Activated T-cell treated with anti-CD3 and anti-CD28 coated beads, Interleukin-2, amount 50 U/mL, for 4 hours (primary cell): ENCODE results near the gene SLC25A51. TPM values are rescaled to one million over a fixed set of nuclear protein-coding genes. Genes with fewer than 3 reads are reported as not detected.
"Not testable (repeated sequence)": the region's sequence is repeated elsewhere in the genome, so short reads cannot be mapped to it uniquely, and the experiment has no call there.

Experiments
- ATAC-seq, 2 donors: fragments of 200-7000 bp; cut with Tn5 transposase; one replicate each; pipeline ENCODE4 v1.10.0; 2021
- DNase-seq: peaks from one replicate; pipeline ENCODE4 v3.0.0-alpha.2; 2020
- H3K27me3 Mint-ChIP-seq: one replicate; pipeline ENCODE4 v1.8.0; 2021; ENCODE audit warnings: low read depth, mixed read lengths
- H3K36me3 Mint-ChIP-seq: one replicate; pipeline ENCODE4 v1.8.0; 2022; ENCODE audit warnings: mixed read lengths; ENCODE audit not compliant: insufficient read depth
- H3K4me1 Mint-ChIP-seq: one replicate; pipeline ENCODE4 v1.8.0; 2021; ENCODE audit warnings: low read depth, mixed read lengths
- H3K4me3 Mint-ChIP-seq: one replicate; pipeline ENCODE4 v1.8.0; 2021; ENCODE audit warnings: mild to moderate bottlenecking, moderate library complexity, mixed read lengths
- H3K9me3 Mint-ChIP-seq: one replicate; pipeline ENCODE4 v1.8.0; 2021; ENCODE audit warnings: mixed read lengths
- total RNA-seq, 3 donors: library from RNA; stranded (reverse); gene quantifications; one replicate each; pipeline ENCODE4 v1.2.1, GENCODE V29; 2021

The SLC25A51 gene
- total RNA-seq, 3 donors from 2014 or later, result 36.7 to 38.1 (median 37.7) TPM

DNA sequence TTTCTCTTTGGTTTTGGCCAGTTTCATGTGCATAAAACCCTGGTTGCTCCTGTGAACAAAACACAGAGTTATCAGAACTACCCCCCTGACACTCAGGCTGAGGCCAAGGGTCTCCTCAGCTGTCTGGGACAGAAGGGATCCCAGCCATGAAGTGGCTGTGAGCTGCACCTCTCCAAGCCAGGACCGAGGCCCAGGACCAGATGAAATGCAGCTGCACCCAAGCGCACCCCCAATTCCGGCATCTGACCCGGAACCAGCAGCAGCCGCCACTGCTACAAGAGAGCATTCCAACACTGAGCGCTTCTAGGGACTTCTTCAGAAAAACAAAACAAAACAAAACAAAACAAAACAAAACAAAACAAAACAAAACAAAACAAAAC, 16.0 kb upstream of the SLC25A51 start:
- H3K4me1 Mint-ChIP-seq, result no peaks in the 10 kb centered on the region
- H3K36me3 Mint-ChIP-seq, result no peaks in the 10 kb centered on the region
- DNase-seq, result no peak
- no peaks in the 10 kb centered on the region for H3K9me3 Mint-ChIP-seq
- ATAC-seq, result no peak
- H3K27me3 Mint-ChIP-seq, result no peaks in the 10 kb centered on the region
- H3K4me3 Mint-ChIP-seq, result no peak overlapping the region

DNA sequence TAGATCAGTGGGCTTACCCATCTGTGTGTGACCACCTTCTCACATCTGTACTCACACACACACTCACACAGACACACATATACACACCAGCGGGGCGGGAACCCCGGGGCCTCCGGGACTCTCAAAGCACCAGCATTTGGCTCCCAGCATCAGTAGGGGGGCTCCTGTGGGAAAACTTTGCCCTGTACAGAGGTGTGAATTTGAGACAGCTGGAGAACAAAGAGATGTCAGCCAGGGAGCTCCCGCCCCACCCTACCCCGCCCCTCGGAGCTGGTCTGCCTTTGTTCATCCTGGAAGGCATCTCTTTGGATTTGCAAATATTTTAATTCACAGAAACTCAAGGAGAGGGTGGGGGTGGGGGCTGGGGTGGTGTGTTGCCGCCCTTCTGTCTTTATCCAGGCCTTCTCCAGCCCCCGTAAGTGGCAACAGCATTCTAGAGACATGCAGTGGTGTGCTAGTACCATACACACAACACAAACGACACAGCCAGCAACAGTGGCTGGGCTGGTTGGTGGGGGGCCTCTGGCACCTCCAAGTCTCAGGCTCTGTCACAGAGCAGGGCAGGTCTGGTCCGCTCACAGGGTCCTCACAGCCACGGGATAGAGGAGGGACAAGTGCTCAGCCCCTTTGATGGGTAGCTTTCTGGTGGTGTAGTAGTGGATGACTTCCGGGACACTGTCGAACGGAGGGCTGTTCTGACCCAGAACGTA, 15.5 kb upstream of the SLC25A51 start:
- no peak for ATAC-seq
- H3K27me3 Mint-ChIP-seq, result no peaks in the 10 kb centered on the region
- H3K4me3 Mint-ChIP-seq, result no peak overlapping the region

DNA sequence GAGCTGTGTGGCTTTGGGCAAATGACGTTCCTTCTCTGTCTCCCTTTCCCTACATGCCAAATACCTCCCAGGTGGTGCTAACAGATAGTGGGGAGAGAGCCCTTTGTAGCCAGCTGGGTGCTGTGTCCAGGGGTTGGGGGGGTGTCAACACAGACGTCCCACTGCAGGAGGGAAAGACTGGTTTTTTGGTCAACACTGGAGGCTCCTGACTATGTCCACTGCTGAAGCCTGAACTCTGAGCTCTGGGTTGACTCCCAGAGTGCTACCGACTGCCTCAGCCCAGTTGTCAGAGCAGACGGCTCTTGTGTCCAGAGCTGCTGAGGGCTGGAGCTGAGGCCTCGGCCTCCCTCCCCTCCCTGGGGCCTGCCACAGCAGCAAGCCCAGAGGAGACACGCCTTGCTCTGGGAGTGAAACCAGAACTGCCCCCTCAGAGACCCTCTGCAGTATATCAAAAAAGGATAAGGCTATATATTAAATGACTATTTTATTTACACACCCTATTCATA, 14.8 kb upstream of the SLC25A51 start:
- no peaks in the 10 kb centered on the region for H3K9me3 Mint-ChIP-seq
- H3K4me3 Mint-ChIP-seq, result no peak overlapping the region
- ATAC-seq, result no peak
- H3K36me3 Mint-ChIP-seq, result no peaks in the 10 kb centered on the region
- DNase-seq, result no peak
- no peaks in the 10 kb centered on the region for H3K4me1 Mint-ChIP-seq
- no peaks in the 10 kb centered on the region for H3K27me3 Mint-ChIP-seq

More for the DNA sequence above, 15.5 kb upstream of the SLC25A51 start:
- Mint-ChIP-seq H3K9me3 (no peaks in the 10 kb centered on the region), H3K4me1 (no peaks in the 10 kb centered on the region), H3K36me3 (no peaks in the 10 kb centered on the region)
- no peak for DNase-seq

DNA sequence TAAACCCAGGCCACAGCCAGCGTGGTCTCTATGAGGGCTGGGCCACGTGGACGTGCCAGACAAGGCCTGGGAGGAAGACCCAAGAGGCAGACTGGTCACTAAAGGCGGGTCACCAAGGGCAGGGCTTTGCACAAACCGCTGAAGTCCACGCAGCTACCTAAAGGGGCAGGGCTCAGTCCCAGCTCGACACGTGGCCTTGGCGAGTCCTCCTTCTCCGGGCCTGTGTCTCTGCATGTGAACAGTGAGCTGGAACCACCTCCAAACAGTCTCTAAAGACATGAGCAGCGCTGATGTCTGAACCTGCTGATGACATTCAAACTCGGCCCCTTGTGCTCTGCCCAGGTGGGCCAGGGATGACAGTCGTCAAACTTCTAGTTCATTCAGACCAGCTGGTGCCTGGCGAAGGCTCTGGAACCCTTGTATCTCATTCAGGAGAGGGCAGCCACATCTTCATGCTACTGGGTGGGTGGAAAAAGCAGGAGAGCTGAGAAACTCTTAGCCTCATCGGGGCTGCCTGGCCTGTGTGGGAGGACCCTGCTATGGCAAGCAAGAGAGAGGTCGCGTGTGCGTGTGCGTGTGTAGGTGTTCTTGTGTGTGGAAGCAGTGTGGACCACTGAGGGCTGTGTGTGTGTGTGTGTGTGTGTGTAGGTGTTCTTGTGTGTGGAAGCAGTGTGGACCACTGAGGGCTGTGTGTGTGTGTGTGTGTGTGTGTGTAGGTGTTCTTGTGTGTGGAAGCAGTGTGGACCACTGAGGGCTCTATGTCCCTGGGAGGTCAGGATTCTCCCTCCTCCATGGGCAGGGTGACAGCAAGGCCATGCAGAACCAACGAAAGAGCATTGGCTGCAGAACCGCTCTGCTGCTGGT, 14.1 kb upstream of the SLC25A51 start:
- H3K36me3 Mint-ChIP-seq, result no peaks in the 10 kb centered on the region
- DNase-seq (no peak), ATAC-seq (no peak)
- H3K4me1 Mint-ChIP-seq, result no peaks in the 10 kb centered on the region
- H3K27me3 Mint-ChIP-seq, result peaks cover 3% of the 10 kb centered on the region
- H3K4me3 Mint-ChIP-seq, result no peak overlapping the region
- H3K9me3 Mint-ChIP-seq, result no peaks in the 10 kb centered on the region

DNA sequence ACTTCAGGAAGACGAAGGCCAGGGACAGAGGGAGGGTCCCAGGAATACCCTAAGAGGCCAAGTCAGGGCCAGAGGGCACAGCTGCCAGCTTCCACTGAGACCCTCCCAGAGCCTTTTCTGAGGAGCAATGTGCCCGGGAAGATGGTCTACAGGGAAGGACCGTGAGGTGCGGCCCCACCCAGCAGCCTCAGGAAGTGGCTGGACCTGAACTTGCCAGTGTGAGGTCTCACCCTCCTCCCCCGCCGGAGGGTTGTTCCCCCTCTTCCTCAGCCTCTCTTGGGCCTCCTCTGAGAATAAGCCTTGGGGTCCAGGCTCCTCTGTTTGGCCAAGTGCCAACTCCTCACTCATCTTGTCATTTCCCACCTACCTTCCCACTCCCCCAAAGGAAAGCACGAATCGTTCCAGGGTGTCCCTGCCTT, 13.4 kb upstream of the SLC25A51 start:
- no peaks in the 10 kb centered on the region for H3K36me3 Mint-ChIP-seq
- no peak overlapping the region for H3K4me3 Mint-ChIP-seq
- no peak for DNase-seq
- H3K27me3 Mint-ChIP-seq, result peaks cover 3% of the 10 kb centered on the region
- H3K4me1 Mint-ChIP-seq, result no peaks in the 10 kb centered on the region
- H3K9me3 Mint-ChIP-seq, result no peaks in the 10 kb centered on the region
- ATAC-seq, result no peak

DNA sequence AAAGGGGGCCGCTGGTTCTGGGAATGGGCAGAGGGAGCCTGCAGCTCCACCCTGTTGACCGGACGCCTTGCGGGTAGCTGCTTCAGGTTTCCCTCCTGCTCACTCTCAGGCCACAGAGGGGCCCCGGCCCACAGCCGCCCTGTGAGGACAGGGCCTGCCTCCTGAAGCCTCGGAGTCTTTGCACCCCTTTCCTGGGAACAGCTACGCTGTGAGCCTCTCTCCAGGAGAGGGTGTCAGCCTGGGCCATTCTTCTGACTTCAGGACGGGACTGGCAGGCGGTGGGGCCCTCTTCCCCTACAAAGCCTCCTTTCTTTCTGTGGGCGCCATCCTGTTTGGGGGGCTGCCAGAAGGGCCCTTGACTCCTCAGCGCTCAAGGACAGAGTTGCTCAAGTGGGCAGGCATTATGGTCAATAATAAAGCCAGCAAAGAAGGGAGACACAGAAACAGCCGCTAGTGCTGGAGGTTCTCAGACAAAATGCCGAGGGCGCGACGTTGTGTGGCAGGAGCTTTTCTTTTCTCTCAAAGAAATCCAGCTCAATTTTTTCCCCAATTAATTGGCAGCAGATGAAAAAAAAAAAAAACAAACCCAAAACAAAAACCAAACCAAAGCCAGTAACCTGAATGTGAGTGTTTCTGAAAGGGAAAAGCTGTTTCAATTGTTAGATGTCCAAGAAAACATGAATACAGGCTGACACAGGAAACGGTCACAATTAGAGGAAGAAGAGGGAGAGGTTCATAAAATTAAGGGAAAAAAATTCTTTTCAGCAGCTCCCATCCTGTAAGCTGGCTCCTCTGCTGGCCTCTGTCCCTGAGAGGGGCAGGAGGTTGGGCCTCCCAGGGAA, 12.8 kb upstream of the SLC25A51 start:
- no peak for ATAC-seq
- Mint-ChIP-seq H3K9me3 (no peaks in the 10 kb centered on the region), H3K4me1 (no peaks in the 10 kb centered on the region), H3K36me3 (no peaks in the 10 kb centered on the region), H3K27me3 (peaks cover 5% of the 10 kb centered on the region), H3K4me3 (no peak overlapping the region)
- DNase-seq, result no peak

DNA sequence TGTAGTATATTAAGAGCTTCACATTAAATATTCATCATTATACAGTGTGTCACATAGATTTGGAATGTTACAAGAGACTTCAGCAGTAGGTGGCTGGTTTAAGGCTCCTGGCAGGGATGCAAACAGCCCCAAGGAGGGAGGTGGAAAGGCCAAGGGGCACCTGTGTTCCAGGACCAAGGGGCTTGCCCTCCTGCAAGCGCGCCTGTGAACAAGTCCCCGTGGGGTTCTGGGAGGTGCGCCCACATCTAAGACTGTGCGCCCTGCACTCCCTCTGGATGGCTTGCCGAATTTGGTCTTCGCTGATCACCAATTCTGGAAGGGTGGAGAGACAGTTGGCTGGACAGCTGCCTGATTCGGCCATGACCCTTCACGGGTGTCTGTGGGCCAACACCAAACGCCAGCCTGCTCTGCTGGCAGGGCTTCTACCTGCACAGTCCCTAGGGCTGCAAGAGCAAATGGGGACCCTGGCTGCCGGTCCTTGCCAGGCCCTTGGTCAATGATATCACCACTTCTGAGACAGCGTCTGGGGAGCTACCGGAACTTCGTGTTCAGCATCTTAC, 12.1 kb upstream of the SLC25A51 start:
- Mint-ChIP-seq H3K36me3 (no peaks in the 10 kb centered on the region), H3K27me3 (peaks cover 5% of the 10 kb centered on the region), H3K9me3 (no peaks in the 10 kb centered on the region)

DNA sequence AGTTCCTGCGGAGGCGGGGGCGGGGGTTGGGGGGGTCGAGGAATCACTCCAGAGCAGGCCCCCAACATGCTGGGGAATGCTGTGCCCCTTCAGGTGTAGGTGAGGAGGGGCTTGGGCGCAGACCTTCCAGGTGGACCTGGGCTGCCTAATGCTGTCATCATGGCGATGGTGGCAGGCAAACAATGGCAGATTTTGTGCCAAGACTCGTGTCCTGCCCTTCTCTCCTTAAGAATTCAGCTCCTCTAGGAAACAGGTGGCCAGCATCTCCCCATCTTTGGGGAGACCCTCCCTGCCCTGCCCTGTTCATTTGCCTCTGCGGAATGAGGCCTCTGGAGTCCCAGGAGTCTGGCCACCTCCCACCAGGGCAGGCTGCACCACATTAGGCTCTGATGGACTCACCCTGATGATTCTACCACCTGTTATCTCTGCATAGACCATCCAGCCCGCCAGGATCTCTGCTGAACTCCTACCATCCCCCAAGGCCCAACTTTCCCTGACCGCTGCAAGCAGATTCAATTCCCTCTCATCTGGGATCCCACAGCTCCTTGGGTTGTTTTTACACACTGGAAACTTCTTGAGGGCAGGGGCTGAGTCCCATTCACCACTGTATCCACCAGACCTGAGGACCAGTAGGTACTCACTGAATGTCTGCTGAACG, 10.9 kb upstream of the SLC25A51 start:
- H3K4me3 Mint-ChIP-seq, result no peak overlapping the region
- no peak for ATAC-seq
- DNase-seq, result no peak

More for the DNA sequence above, 12.1 kb upstream of the SLC25A51 start:
- no peak for DNase-seq
- ATAC-seq, result no peak
- Mint-ChIP-seq H3K4me1 (no peaks in the 10 kb centered on the region), H3K4me3 (no peak overlapping the region)

DNA sequence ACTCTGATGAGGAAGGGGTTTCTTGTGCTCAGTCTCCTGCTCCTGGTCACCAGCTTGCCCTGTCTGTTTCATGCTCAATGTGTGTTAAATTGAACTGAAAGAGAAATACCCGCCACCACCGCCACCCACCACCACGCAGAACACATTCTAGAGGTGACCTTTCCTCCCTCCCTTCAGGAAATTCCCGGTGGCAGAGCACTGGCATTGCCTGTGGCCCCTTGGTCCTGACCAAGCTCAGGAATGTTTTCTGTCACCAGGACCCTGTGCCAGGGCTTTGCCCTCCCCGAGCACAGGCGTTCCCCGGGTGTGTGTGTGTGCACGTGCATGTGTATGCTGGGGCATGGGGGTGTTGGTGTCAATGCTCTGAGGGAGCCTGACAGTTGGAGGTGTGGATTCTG, 10.2 kb upstream of the SLC25A51 start:
- Mint-ChIP-seq H3K27me3 (peaks cover 5% of the 10 kb centered on the region), H3K36me3 (no peaks in the 10 kb centered on the region), H3K4me1 (no peaks in the 10 kb centered on the region), H3K4me3 (no peak overlapping the region), H3K9me3 (no peaks in the 10 kb centered on the region)
- DNase-seq, result no peak
- ATAC-seq, result no peak

More for the DNA sequence above, 10.9 kb upstream of the SLC25A51 start:
- Mint-ChIP-seq H3K36me3 (no peaks in the 10 kb centered on the region), H3K9me3 (no peaks in the 10 kb centered on the region), H3K4me1 (no peaks in the 10 kb centered on the region), H3K27me3 (peaks cover 5% of the 10 kb centered on the region)

DNA sequence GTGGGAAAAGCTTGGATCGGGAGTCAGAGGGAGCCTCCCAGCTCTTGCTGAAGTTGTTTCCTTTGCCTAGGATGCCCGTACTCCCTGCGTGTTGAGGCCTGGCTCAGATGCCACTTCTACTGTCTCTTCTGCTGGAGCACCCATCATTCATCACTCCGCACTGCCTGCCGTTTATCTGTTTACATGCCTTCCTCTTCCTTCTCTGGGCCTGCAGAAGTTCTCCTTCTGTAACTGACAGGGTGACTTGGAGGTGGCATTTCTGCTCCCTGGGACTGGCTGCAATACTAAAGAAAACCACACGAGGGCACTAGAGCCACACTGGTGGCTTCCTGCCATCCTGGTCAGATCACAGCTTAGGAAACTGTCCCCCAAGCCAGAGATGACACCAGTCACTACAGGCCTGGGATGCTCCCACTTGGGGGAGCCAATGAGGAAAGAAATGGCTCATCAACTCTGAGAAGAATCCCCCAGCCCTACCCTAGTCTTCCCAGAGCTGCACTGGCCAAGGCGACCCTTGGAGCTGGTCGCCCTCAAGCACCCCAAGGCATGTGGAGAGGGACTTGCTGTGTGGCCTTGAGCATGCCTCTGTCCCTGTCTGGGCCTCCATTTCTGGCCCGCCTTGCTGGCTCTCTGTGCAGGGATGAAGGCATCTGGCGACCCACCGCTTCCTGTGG, 9.7 kb upstream of the SLC25A51 start:
- Mint-ChIP-seq H3K27me3 (peaks cover 5% of the 10 kb centered on the region), H3K9me3 (no peaks in the 10 kb centered on the region), H3K36me3 (no peaks in the 10 kb centered on the region), H3K4me1 (no peaks in the 10 kb centered on the region), H3K4me3 (no peak overlapping the region)
- ATAC-seq (peak; percentile 80 to 82), DNase-seq (peak; percentile 79)

DNA sequence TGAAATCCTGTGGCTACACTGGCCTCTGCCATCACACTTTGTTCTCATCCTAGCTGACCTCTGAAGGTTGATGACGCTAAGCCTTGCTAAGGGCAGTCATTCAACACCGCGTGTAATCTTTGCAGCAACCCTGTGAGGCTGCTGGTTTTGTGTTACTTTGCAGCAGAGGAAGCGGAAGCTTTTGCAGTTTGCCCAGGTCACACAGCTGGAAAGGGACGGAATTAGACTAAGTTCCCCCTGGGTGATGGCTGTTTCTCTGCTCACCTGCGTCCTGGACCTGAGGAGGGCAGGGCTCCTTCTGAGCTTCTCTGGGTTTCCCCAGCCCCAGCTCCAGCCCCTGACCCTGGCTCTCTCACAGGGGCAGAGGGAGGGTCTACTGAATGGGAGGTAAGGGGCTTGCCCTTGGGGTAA, 7.3 kb upstream of the SLC25A51 start:
- Mint-ChIP-seq H3K27me3 (peaks cover 5% of the 10 kb centered on the region), H3K9me3 (no peaks in the 10 kb centered on the region), H3K4me1 (no peaks in the 10 kb centered on the region), H3K36me3 (no peaks in the 10 kb centered on the region), H3K4me3 (no peak overlapping the region)
- no peak for DNase-seq
- no peak for ATAC-seq

DNA sequence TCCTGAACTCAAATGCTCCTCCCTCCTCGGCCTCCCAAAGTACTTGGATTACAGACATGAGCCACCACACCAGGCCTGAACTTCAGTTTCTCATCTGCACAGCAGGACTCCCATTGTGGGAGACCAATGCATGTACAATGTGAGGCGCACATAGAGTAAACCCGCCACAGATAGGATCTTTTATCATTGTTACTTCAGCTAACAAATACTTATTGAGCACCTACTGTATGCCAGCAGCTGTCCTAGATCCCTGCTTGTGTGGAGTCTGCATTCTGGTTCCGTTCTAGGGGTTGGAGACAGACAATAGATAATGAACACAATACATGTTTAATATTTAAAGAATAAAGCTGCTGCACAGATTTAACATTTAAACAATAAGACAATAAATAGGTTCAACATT, 6.3 kb upstream of the SLC25A51 start:
- H3K4me3 Mint-ChIP-seq, result no peak overlapping the region
- H3K27me3 Mint-ChIP-seq, result peaks cover 5% of the 10 kb centered on the region
- no peaks in the 10 kb centered on the region for H3K9me3 Mint-ChIP-seq
- no peak for DNase-seq
- H3K36me3 Mint-ChIP-seq, result no peaks in the 10 kb centered on the region
- H3K4me1 Mint-ChIP-seq, result no peaks in the 10 kb centered on the region
- ATAC-seq, result no peak

DNA sequence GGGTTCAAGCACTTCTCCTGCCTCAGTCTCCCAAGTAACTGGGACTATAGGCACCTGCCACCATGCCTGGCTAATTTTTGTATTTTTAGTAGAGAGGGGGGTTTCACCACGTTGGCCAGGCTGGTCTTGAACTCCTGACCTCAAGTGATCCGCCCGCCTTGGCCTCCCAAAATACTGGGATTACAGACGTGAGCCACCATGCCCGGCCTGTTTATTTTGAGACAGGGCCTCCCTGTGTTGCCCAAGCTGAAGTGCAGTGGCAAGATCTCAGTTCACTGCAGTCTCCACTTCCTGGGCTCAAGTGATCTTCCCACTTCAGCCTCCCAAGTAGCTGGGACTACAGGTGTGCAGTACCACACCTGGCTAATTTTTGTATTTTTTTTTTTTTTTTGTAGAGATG, 5.9 kb upstream of the SLC25A51 start:
- H3K9me3 Mint-ChIP-seq, ATAC-seq, H3K36me3 Mint-ChIP-seq, H3K4me1 Mint-ChIP-seq, H3K27me3 Mint-ChIP-seq, H3K4me3 Mint-ChIP-seq, DNase-seq: not testable (repeated sequence)
